Hippocampal formation (tissue), 2 donors: Measurements from ENCODE around the gene ECE1.
"Not testable (repeated sequence)": the region's sequence is repeated elsewhere in the genome, so short reads cannot be mapped to it uniquely, and the experiment has no call there.

ENCODE experiments used
- DNase-seq, 2 donors: peaks; one replicate each; lab custom pipeline; 2025; lab: John Stamatoyannopoulos, UW

ECE1 gene

GRCh38 chr1:21292503-21292983 is 2.3 kb upstream of the ECE1 start:
- DNase-seq: no peak

GRCh38 chr1:21291964-21292363 is 1.7 kb upstream of the ECE1 start:
- no peak for DNase-seq

GRCh38 chr1:21291184-21291583 is 921 bp upstream of the ECE1 start:
- no peak for DNase-seq

GRCh38 chr1:21290546-21290944 is 282 bp upstream of the ECE1 start:
- no peak for DNase-seq

- no peak for DNase-seq
Observed at GRCh38 chr1:21289127-21289526, 1.1 kb downstream of the ECE1 start.

GRCh38 chr1:21287905-21288514 is 2.3 kb downstream of the ECE1 start:
- no peak for DNase-seq

GRCh38 chr1:21285386-21285785 is 4.9 kb downstream of the ECE1 start:
- DNase-seq: not testable (repeated sequence)

GRCh38 chr1:21285055-21285372 is 5.2 kb downstream of the ECE1 start:
- DNase-seq: no peak

- peak in 1 of 2 donors; percentile 13 for DNase-seq
Observed at GRCh38 chr1:21284206-21285054, 5.8 kb downstream of the ECE1 start.

GRCh38 chr1:21283524-21283923 is 6.7 kb downstream of the ECE1 start:
- DNase-seq: no peak

GRCh38 chr1:21282020-21282419 is 8.2 kb downstream of the ECE1 start:
- not testable (repeated sequence) for DNase-seq

- no peak for DNase-seq
Observed at GRCh38 chr1:21280482-21280881, 9.8 kb downstream of the ECE1 start.

GRCh38 chr1:21280011-21280471 is 10.2 kb downstream of the ECE1 start:
- DNase-seq: no peak

GRCh38 chr1:21278860-21279845 is 11.1 kb downstream of the ECE1 start:
- no peak for DNase-seq

- DNase-seq: peak in 1 of 2 donors; percentile 26
Observed at GRCh38 chr1:21278208-21278859, 11.9 kb downstream of the ECE1 start.

GRCh38 chr1:21277180-21277579 is 13.1 kb downstream of the ECE1 start:
- peak in 1 of 2 donors; percentile 42 for DNase-seq

GRCh38 chr1:21272540-21272939 is 17.7 kb downstream of the ECE1 start:
- no peak for DNase-seq

- no peak for DNase-seq
Observed at GRCh38 chr1:21271550-21271949, 18.7 kb downstream of the ECE1 start.

GRCh38 chr1:21270086-21270689 is 20.1 kb downstream of the ECE1 start:
- no peak for DNase-seq

GRCh38 chr1:21269461-21270085 is 20.7 kb downstream of the ECE1 start:
- DNase-seq: no peak
